ENCODE results near the gene CCDC112.
"Not testable (repeated sequence)": the region's sequence is repeated elsewhere in the genome, so short reads cannot be mapped to it uniquely, and the experiment has no call there.

CCDC112 gene, protein sequence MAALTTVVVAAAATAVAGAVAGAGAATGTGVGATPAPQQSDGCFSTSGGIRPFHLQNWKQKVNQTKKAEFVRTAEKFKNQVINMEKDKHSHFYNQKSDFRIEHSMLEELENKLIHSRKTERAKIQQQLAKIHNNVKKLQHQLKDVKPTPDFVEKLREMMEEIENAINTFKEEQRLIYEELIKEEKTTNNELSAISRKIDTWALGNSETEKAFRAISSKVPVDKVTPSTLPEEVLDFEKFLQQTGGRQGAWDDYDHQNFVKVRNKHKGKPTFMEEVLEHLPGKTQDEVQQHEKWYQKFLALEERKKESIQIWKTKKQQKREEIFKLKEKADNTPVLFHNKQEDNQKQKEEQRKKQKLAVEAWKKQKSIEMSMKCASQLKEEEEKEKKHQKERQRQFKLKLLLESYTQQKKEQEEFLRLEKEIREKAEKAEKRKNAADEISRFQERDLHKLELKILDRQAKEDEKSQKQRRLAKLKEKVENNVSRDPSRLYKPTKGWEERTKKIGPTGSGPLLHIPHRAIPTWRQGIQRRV

GRCh38 chr5:115296124-115297022 is at the start of gene CCDC112:
Gene CCDC112, minus strand, starts transcription at chr5:115296654. Its CDS starts 111 bp downstream, at chr5:115296543.
- H3K4me3 ChIP-seq (ENCODE audit: low read depth, low read length) = peak within 1 kb of the TSS; percentile 86

DNA sequence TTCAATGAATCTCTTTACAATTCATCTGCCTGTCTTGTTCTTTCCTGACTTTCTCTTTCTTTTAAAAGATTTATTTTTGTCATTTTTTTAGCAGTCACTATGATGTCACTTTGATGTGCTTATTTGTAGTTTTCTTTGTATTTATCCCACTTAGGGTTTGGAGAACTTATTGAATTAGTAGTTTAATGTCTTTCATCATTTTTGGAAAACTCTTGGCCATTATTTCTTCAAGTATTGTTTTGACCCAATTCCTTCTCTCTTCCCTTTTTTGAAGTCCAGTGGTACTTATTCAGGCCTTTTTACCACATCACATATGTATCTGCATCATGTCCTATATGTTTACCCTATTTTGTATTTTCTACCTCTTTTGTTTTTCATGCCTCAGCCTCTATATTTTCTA is 48.9 kb upstream of the CCDC112 start:
- H3K4me3 ChIP-seq (ENCODE audit: low read depth, low read length) = no peak overlapping the region

GRCh38 chr5:115343855-115344254 is 47.4 kb upstream of the CCDC112 start:
- no peak overlapping the region for H3K4me3 ChIP-seq (ENCODE audit: low read depth, low read length)

- no peak overlapping the region for H3K4me3 ChIP-seq (ENCODE audit: low read depth, low read length)
These were observed 46.3 kb upstream of the CCDC112 start for GRCh38 chr5:115342590-115343377.

DNA sequence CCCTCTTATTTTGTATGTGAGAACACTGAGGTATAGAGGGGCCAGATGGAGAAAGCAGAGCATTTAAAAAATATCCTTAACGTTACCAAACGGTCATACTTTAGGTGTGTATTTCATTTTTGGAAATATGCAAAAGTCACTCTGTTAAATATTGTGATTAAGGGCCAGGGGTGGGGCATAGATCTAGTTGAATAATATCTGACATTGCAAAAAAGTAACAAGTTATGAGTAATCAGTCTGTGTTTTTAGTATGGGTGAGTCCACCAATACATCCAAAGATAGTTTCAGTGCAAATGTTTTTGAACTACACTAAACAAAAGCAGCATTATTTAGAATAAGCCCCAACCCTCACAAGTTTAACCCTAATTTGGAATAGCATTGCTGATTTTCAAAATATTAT is 45.3 kb upstream of the CCDC112 start:
- no peak overlapping the region for H3K4me3 ChIP-seq (ENCODE audit: low read depth, low read length)

DNA sequence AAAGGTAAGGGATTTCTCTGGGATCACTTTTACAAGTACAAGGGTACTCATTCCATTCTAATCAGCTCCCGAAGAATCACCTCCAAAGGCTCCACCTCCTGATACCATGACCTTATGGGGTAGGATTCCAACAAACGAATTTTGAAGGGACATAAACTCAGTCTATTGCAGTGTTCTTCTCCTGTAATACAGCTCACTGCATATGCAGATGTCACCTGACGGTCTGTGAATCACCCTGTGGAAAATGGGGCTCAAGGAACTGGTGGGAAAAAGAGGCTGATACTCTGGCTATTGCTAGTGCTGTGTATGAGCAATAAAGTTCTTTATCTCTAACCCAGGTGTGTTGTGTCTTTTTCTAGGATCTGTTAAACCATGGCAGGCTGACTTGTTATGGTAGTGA is 42.4 kb upstream of the CCDC112 start:
- H3K4me3 ChIP-seq (ENCODE audit: low read depth, low read length) = no peak overlapping the region

DNA sequence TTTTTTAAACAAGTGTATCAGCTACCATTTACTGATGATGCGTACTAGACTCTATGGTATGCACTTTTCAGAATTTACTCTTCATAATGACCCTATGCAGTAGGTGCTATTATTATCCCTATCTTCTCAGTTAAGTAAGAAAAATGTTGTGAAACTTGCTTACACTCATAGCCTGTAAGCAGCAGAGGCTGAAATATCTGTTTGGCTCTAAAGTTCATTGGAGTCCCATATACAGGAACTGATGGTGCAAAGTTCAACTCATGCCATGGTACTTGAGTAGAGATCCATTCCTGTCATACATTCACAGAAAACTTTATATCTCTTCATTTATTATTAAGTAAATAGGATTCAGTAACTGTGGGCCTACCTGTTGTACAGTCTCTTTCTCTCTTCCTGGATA is 41.4 kb upstream of the CCDC112 start:
- no peak overlapping the region for H3K4me3 ChIP-seq (ENCODE audit: low read depth, low read length)

DNA sequence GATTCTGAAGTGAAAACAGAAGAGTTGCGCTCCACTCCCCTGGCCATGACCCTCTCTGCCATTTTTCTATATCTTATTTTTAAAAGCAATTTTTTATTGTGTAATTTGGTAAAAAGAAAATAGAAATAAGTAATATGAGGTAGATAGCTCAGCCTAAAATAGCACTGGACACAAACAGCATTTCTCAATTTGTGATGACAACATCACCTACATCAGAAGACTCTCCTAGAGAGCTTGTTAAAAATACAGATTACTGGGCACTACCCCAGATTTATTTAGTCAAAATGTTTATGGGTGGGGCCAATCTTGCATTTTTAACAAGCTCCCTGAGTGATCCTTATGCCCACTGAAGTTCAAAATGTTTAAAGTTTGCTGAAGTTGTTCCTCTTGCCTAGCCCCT is 40.5 kb upstream of the CCDC112 start:
- no peak overlapping the region for H3K4me3 ChIP-seq (ENCODE audit: low read depth, low read length)

- no peak overlapping the region for H3K4me3 ChIP-seq (ENCODE audit: low read depth, low read length)
These were observed 39.8 kb upstream of the CCDC112 start for GRCh38 chr5:115336201-115336720.

- no peak overlapping the region for H3K4me3 ChIP-seq (ENCODE audit: low read depth, low read length)
These were observed 38.8 kb upstream of the CCDC112 start for GRCh38 chr5:115335301-115335700.

DNA sequence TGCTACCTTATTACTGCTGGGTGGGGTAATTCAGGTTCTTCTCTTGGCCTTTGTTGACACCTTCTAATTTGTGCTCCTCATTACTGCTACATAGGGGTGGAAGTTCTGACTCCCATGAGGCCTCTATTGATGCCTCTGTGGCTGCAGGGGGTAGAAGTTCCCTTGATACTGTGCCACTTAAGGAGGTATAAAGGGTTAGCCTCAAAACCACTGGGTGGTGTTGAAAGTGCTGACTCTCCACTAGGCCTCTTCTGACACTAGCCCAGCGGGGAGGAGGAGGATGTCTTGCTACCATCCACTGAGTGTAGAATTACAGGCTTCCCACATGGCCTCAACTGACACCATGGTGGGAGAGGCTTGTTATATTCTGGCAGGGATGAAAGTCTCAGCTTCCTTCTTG is 36.7 kb upstream of the CCDC112 start:
- no peak overlapping the region for H3K4me3 ChIP-seq (ENCODE audit: low read depth, low read length)

- H3K4me3 ChIP-seq (ENCODE audit: low read depth, low read length) = no peak overlapping the region
These were observed 34.4 kb upstream of the CCDC112 start for GRCh38 chr5:115330830-115331229.

DNA sequence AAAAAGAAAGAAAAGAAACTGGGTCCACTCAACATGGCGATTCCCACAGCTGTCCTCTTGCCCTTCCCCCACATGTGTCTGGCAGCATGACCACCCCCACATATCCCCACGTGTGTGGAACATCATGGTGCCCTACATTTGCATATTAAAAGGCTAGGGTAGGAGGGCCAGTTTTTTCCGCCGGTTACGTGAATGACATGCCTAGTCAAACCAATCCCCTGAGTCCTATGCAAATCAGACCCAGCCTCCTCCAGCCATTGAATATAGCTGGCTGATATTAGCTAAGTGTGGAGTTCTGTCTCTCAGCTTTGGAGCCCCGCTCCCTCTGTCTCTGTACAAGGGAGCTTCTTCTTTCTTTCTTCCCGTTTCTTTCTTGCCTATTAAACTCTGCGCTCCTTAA is 33.0 kb upstream of the CCDC112 start:
- no peak overlapping the region for H3K4me3 ChIP-seq (ENCODE audit: low read depth, low read length)

GRCh38 chr5:115328617-115329274 is 32.3 kb upstream of the CCDC112 start:
- not testable (repeated sequence) for H3K4me3 ChIP-seq (ENCODE audit: low read depth, low read length)

- H3K4me3 ChIP-seq (ENCODE audit: low read depth, low read length) = no peak overlapping the region
These were observed 29.0 kb upstream of the CCDC112 start for GRCh38 chr5:115325296-115325959.

DNA sequence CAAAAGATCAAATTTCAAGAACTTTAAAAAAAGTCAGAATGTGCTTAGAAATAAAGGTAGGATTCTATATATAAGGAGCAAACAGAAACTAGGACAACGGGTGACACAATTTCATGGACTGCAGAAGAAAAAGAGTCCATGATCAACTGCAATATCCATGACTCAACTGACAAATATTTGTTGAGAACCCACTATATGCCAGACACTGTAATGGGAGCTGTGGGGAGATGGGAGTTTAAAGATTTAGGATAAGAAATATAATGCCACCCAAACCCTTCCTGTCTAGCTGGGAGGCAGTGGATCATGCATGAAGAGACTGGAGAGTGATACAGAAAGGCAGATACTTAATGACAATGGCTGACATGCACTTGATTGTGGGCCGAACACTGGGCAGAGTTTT is 27.6 kb upstream of the CCDC112 start:
- no peak overlapping the region for H3K4me3 ChIP-seq (ENCODE audit: low read depth, low read length)

DNA sequence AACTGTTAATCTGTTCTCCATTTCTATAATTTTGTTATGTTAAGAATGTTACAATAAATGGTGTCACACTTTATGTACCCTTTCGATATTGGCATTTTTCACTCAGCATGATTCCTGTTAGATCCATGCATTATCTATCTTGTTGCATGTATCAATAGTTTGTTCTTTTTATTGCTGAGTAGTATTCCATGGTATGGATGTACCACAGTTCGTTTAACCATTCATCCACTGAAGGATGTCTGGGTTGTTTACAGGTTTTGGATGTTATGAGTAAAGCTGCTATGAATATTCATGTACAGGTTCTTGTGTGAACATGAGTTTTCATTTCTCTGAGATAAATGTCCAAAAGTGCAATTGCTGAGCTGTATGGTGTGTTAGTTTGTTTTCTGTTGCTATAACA is 26.3 kb upstream of the CCDC112 start:
- no peak overlapping the region for H3K4me3 ChIP-seq (ENCODE audit: low read depth, low read length)

DNA sequence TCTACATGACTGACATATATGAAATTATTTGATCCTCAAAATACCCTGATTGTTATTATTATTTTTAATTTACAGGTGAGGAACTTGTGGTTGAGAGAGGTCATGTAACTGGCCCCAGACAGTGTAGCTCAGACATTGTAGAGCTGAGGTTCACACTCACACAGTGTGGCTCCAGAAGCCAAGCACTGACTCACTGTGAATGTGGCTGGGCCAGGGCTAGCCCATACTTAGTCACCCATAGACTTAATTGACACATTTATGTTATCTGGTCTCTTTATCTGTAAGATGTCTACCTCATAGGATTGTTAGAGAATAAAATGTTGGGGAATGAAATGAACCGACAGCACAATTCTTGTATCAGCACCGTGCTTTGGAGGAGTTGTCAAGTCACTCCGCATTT is 24.9 kb upstream of the CCDC112 start:
- no peak overlapping the region for H3K4me3 ChIP-seq (ENCODE audit: low read depth, low read length)

- no peak overlapping the region for H3K4me3 ChIP-seq (ENCODE audit: low read depth, low read length)
These were observed 24.1 kb upstream of the CCDC112 start for GRCh38 chr5:115320515-115320914.

DNA sequence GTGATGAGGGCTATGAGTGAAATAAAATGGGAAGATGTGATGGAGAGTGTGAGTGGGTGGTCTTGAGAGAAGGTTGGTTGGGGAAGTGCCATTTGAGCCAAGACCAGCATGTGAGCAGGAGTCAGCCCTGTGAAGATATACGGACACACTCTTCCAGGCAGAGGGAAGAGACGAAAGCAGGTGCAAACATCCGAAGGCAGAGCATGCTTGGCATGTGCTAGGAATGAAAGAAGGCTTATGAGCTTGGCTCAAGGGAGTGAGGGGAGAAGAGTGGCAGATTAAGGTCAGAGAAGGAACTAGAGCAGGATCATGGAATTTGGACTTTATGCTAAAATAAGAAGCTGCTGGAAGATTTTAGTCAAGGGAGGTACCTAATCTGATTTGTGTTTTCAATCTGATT is 23.6 kb upstream of the CCDC112 start:
- no peak overlapping the region for H3K4me3 ChIP-seq (ENCODE audit: low read depth, low read length)
